ENCODE results near the gene MRPS2. TPM values are rescaled to one million over a fixed set of nuclear protein-coding genes. Genes with fewer than 3 reads are reported as not detected.
"Not testable (repeated sequence)": the region's sequence is repeated elsewhere in the genome, so short reads cannot be mapped to it uniquely, and the experiment has no call there.

Gene MRPS2
- total RNA-seq (2022) (65.5 and 66.9 TPM in 2 replicates), Bru-seq, nascent RNA (percentile 74 among the genes with signal in this experiment), BruChase-seq, experiment 1, labeled RNA remaining after a 2-hour chase (percentile 88 among the genes with signal in this experiment), BruChase-seq, experiment 2, labeled RNA remaining after a 6-hour chase (percentile 92 among the genes with signal in this experiment)
- long read RNA-seq, transcript MRPS2-201 (4 exons, 1,510 nt) = major isoform, 96 of 110 reads
- long read RNA-seq, partial matches to known transcripts = 2 of 110 reads
- long read RNA-seq, other reads (novel, unspliced or antisense) = 10 of 110 reads

- peak within 1 kb of the TSS; percentile 89 for H3K27ac Mint-ChIP-seq (ENCODE audit: unreplicated experiment)
- no peaks in the 10 kb centered on the region for H3K27me3 Mint-ChIP-seq (ENCODE audit: insufficient read depth, unreplicated experiment)
- no TSS peak for BruUV-seq (replicated peaks)
- no peaks in the 10 kb centered on the region for H3K9me3 Mint-ChIP-seq (ENCODE audit: unreplicated experiment)
- Histone ChIP-seq H3K4me1 (peaks cover 12% of the 10 kb centered on the region; the same call in 1 of the 2 replicates), H3K27me3 (replicated peaks; ENCODE audit: control insufficient read depth, insufficient read depth, low read length) (no peaks in the 10 kb centered on the region), H3K9me3 (no peaks in the 10 kb centered on the region), H3K36me3 (ENCODE audit: control insufficient read depth, insufficient read depth, low read length) (peaks cover 9% of the 10 kb centered on the region), H3K4me3 (ENCODE audit: low read depth, low read length) (peak within 1 kb of the TSS; percentile 91)
- H3K36me3 Mint-ChIP-seq (ENCODE audit: insufficient read depth, unreplicated experiment) = peaks cover 38% of the 10 kb centered on the region
- H3K4me3 Mint-ChIP-seq (ENCODE audit: unreplicated experiment) = peak within 1 kb of the TSS; percentile 75
- peak; percentile 74 to 88 for TF ChIP-seq CTCF (IDR thresholded peaks at IDR 0.05; ENCODE audit: insufficient read depth in 1 of 2, low read depth in 1 of 2, low read length in 1 of 2, severe bottlenecking in 1 of 2, unreplicated experiment in 1 of 2)
- intact Hi-C loops (cut with micrococcal nuclease; ENCODE audit: unreplicated experiment) = loop anchor here (2.0 kb wide), 1 partner anchor 20 kb away; no protein-coding TSS in a partner anchor
- DNase-seq = peak; percentile 89 to 95
- CTCF ChIA-PET = no interaction called here
- POLR2A ChIA-PET = no interaction called here
- H3K4me1 Mint-ChIP-seq (ENCODE audit: low read depth, unreplicated experiment) = no peaks in the 10 kb centered on the region
These were observed at the start of gene MRPS2 for GRCh38 chr9:135500525-135501260. Gene MRPS2, plus strand, starts transcription at chr9:135500682. Its CDS starts 29 bp downstream, at chr9:135500711.

- intact Hi-C loops (cut with micrococcal nuclease; ENCODE audit: unreplicated experiment) = no loop called here
- H3K4me1 Mint-ChIP-seq (ENCODE audit: low read depth, unreplicated experiment) = no peaks in the 10 kb centered on the region
- no peak overlapping the region for H3K4me3 Mint-ChIP-seq (ENCODE audit: unreplicated experiment)
- H3K27me3 Mint-ChIP-seq (ENCODE audit: insufficient read depth, unreplicated experiment) = peaks cover 7% of the 10 kb centered on the region
- no peaks in the 10 kb centered on the region for H3K27me3 ChIP-seq (replicated peaks; ENCODE audit: control insufficient read depth, insufficient read depth, low read length)
- no peaks in the 10 kb centered on the region for H3K36me3 ChIP-seq (ENCODE audit: control insufficient read depth, insufficient read depth, low read length)
- ChIA-PET CTCF (no interaction called here), POLR2A (no interaction called here)
- no peak overlapping the region for H3K4me3 ChIP-seq (ENCODE audit: low read depth, low read length)
- H3K36me3 Mint-ChIP-seq (ENCODE audit: insufficient read depth, unreplicated experiment) = no peaks in the 10 kb centered on the region
- no TSS peak for BruUV-seq (replicated peaks)
- no peaks in the 10 kb centered on the region for H3K4me1 ChIP-seq
- DNase-seq = no peak
- peaks cover 10% of the 10 kb centered on the region for H3K9me3 Mint-ChIP-seq (ENCODE audit: unreplicated experiment)
- TF ChIP-seq CTCF (IDR thresholded peaks at IDR 0.05; ENCODE audit: insufficient read depth in 1 of 2, low read depth in 1 of 2, low read length in 1 of 2, severe bottlenecking in 1 of 2, unreplicated experiment in 1 of 2) = no peak
- no peak overlapping the region for H3K27ac Mint-ChIP-seq (ENCODE audit: unreplicated experiment)
- no peaks in the 10 kb centered on the region for H3K9me3 ChIP-seq
These were observed 49.5 kb upstream of the MRPS2 start for GRCh38 chr9:135450956-135451355.

GRCh38 chr9:135451909-135452308 is 48.6 kb upstream of the MRPS2 start:
- H3K36me3 Mint-ChIP-seq (ENCODE audit: insufficient read depth, unreplicated experiment); H3K27me3 ChIP-seq (replicated peaks; ENCODE audit: control insufficient read depth, insufficient read depth, low read length); H3K4me1 Mint-ChIP-seq (ENCODE audit: low read depth, unreplicated experiment); intact Hi-C loops (cut with micrococcal nuclease; ENCODE audit: unreplicated experiment); H3K36me3 ChIP-seq (ENCODE audit: control insufficient read depth, insufficient read depth, low read length); CTCF ChIA-PET; BruUV-seq (replicated peaks); DNase-seq; H3K27ac Mint-ChIP-seq (ENCODE audit: unreplicated experiment); POLR2A ChIA-PET; H3K4me1 ChIP-seq; H3K9me3 ChIP-seq; H3K4me3 Mint-ChIP-seq (ENCODE audit: unreplicated experiment); H3K4me3 ChIP-seq (ENCODE audit: low read depth, low read length); H3K27me3 Mint-ChIP-seq (ENCODE audit: insufficient read depth, unreplicated experiment): not testable (repeated sequence)
- peaks cover 10% of the 10 kb centered on the region for H3K9me3 Mint-ChIP-seq (ENCODE audit: unreplicated experiment)

Data from Caco-2 (cell line).